NCI-H460 (cell line): ENCODE measurements around the gene ITIH1. TPM values are rescaled to one million over a fixed set of nuclear protein-coding genes. Genes with fewer than 3 reads are reported as not detected.
A peak's percentile ranks its signal among the peaks of the same experiment; 100 is the strongest.

ENCODE experiments used
- DNase-seq: peaks from one replicate; pipeline ENCODE4 v3.0.0-alpha.2; 2016; ENCODE audit warnings: low read depth; ENCODE audit errors: extremely low read depth
- total RNA-seq: library from RNA; depleted of rRNA; stranded (reverse); fragments of >200 nt; shearing (Covaris generic); gene quantifications from 2 replicates; pipeline ENCODE4 v1.2.3, GENCODE V29; 2014

The ITIH1 gene
- total RNA-seq, 1 experiment from 2014 or later, result not detected

- DNase-seq, result no peak
Observed at GRCh38 chr3:52810923-52811322, 33.5 kb downstream of the ITIH1 start.

GRCh38 chr3:52811452-52812011, 34.1 kb downstream of the ITIH1 start:
- DNase-seq, result no peak

GRCh38 chr3:52813810-52814209, 36.4 kb downstream of the ITIH1 start:
- DNase-seq, result no peak

GRCh38 chr3:52816199-52816598, 38.8 kb downstream of the ITIH1 start:
- DNase-seq, result no peak

- DNase-seq, result no peak
Observed at GRCh38 chr3:52816654-52817053, 39.3 kb downstream of the ITIH1 start.

- DNase-seq, result no peak
Observed at GRCh38 chr3:52817221-52817620, 39.8 kb downstream of the ITIH1 start.

GRCh38 chr3:52817860-52818259, 40.5 kb downstream of the ITIH1 start:
- no peak for DNase-seq

GRCh38 chr3:52819936-52820335, 42.5 kb downstream of the ITIH1 start:
- DNase-seq, result no peak

- no peak for DNase-seq
Observed at GRCh38 chr3:52820736-52821135, 43.3 kb downstream of the ITIH1 start.

- no peak for DNase-seq
Observed at GRCh38 chr3:52822363-52822762, 45.0 kb downstream of the ITIH1 start.

- DNase-seq, result no peak
Observed at GRCh38 chr3:52824037-52824436, 46.6 kb downstream of the ITIH1 start.

GRCh38 chr3:52827441-52827840, 50.0 kb downstream of the ITIH1 start:
- DNase-seq, result no peak

- no peak for DNase-seq
Observed at GRCh38 chr3:52827866-52828376, 50.5 kb downstream of the ITIH1 start.

GRCh38 chr3:52829482-52829881, 52.1 kb downstream of the ITIH1 start:
- no peak for DNase-seq

GRCh38 chr3:52829906-52830463, 52.6 kb downstream of the ITIH1 start:
- no peak for DNase-seq

GRCh38 chr3:52830535-52831258, 53.3 kb downstream of the ITIH1 start, which contains the start of gene ITIH4:
TSS of gene ITIH4 (minus strand) at chr3:52830672. CDS start at chr3:52830642, 30 bp downstream.
- DNase-seq, result no peak

- peak; percentile 61 for DNase-seq
Observed at GRCh38 chr3:52831500-52832301, 54.3 kb downstream of the ITIH1 start.

- DNase-seq, result no peak
Observed at GRCh38 chr3:52833202-52833601, 55.8 kb downstream of the ITIH1 start.

GRCh38 chr3:52834871-52835501, 57.6 kb downstream of the ITIH1 start, which contains the start of gene MUSTN1:
TSS of gene MUSTN1 (minus strand) at chr3:52835019. CDS start at chr3:52834948, 71 bp downstream.
- no peak for DNase-seq

GRCh38 chr3:52835766-52836470, 58.5 kb downstream of the ITIH1 start:
- DNase-seq, result no peak
